HG02840 (cell line): ENCODE data around the gene KCNA3.

Source experiments
- ATAC-seq: cut with Tn5 transposase; IDR thresholded peaks from one replicate; pipeline ENCODE4 v1.9.1; 2021; ENCODE audit warnings: mild to moderate bottlenecking, moderate library complexity, moderate number of reproducible peaks; ENCODE audit not compliant: unreplicated experiment, low FRiP score

Gene KCNA3

GRCh38 chr1:110674337-110675059 is at the start of gene KCNA3:
KCNA3 (minus strand) TSS chr1:110674940; CDS start chr1:110674809, 131 bp downstream.
- ATAC-seq = no peak

GRCh38 chr1:110722807-110723206 is 48.1 kb upstream of the KCNA3 start:
- ATAC-seq = no peak

GRCh38 chr1:110719908-110720307 is 45.2 kb upstream of the KCNA3 start:
- ATAC-seq = no peak

GRCh38 chr1:110718452-110718851 is 43.7 kb upstream of the KCNA3 start:
- no peak for ATAC-seq

GRCh38 chr1:110717179-110717578 is 42.4 kb upstream of the KCNA3 start:
- ATAC-seq = no peak

GRCh38 chr1:110714374-110714995 is 39.7 kb upstream of the KCNA3 start:
- ATAC-seq = no peak

- no peak for ATAC-seq
Observed at GRCh38 chr1:110713221-110713620, 38.5 kb upstream of the KCNA3 start.

- no peak for ATAC-seq
Observed at GRCh38 chr1:110710314-110710713, 35.6 kb upstream of the KCNA3 start.

- no peak for ATAC-seq
Observed at GRCh38 chr1:110708974-110709440, 34.3 kb upstream of the KCNA3 start.

GRCh38 chr1:110707232-110707631 is 32.5 kb upstream of the KCNA3 start:
- ATAC-seq = no peak

GRCh38 chr1:110706621-110707020 is 31.9 kb upstream of the KCNA3 start:
- no peak for ATAC-seq

- no peak for ATAC-seq
Observed at GRCh38 chr1:110702260-110702659, 27.5 kb upstream of the KCNA3 start.

GRCh38 chr1:110700767-110701166 is 26.0 kb upstream of the KCNA3 start:
- no peak for ATAC-seq

GRCh38 chr1:110697606-110698005 is 22.9 kb upstream of the KCNA3 start:
- no peak for ATAC-seq

- ATAC-seq = no peak
Observed at GRCh38 chr1:110696818-110697217, 22.1 kb upstream of the KCNA3 start.

GRCh38 chr1:110690709-110691365 is 16.1 kb upstream of the KCNA3 start:
- ATAC-seq = no peak

- ATAC-seq = no peak
Observed at GRCh38 chr1:110689868-110690267, 15.1 kb upstream of the KCNA3 start.

- no peak for ATAC-seq
Observed at GRCh38 chr1:110688514-110688913, 13.8 kb upstream of the KCNA3 start.

GRCh38 chr1:110687250-110687649 is 12.5 kb upstream of the KCNA3 start:
- no peak for ATAC-seq

- ATAC-seq = no peak
Observed at GRCh38 chr1:110686188-110686587, 11.4 kb upstream of the KCNA3 start.

- no peak for ATAC-seq
Observed at GRCh38 chr1:110684491-110684890, 9.8 kb upstream of the KCNA3 start.

- no peak for ATAC-seq
Observed at GRCh38 chr1:110682898-110683297, 8.2 kb upstream of the KCNA3 start.
